EL (cell line): Measurements from ENCODE around the gene GHR.

ENCODE experiments used
- DNase-seq: peaks from one replicate; pipeline ENCODE4 v3.0.0-alpha.2; 2016

GHR gene

GRCh38 chr5:42518595-42519221 lies 95.5 kb downstream of the GHR start:
- no peak for DNase-seq

GRCh38 chr5:42520203-42520602 lies 97.0 kb downstream of the GHR start:
- no peak for DNase-seq

GRCh38 chr5:42520957-42521356 lies 97.7 kb downstream of the GHR start:
- DNase-seq: no peak

GRCh38 chr5:42521406-42521805 lies 98.2 kb downstream of the GHR start:
- no peak for DNase-seq

GRCh38 chr5:42522783-42523182 lies 99.5 kb downstream of the GHR start:
- DNase-seq: no peak

GRCh38 chr5:42526179-42526578 lies 102.9 kb downstream of the GHR start:
- DNase-seq: no peak

- no peak for DNase-seq
Measured at GRCh38 chr5:42531611-42532010, 108.4 kb downstream of the GHR start.

GRCh38 chr5:42542106-42542505 lies 118.9 kb downstream of the GHR start:
- DNase-seq: no peak

GRCh38 chr5:42543774-42544173 lies 120.5 kb downstream of the GHR start:
- DNase-seq: no peak

GRCh38 chr5:42545038-42545437 lies 121.8 kb downstream of the GHR start:
- no peak for DNase-seq

- peak; percentile 2 for DNase-seq
Measured at GRCh38 chr5:42547141-42547540, 123.9 kb downstream of the GHR start.

- no peak for DNase-seq
Measured at GRCh38 chr5:42547894-42548293, 124.7 kb downstream of the GHR start.

GRCh38 chr5:42552597-42552996 lies 129.4 kb downstream of the GHR start:
- DNase-seq: no peak

GRCh38 chr5:42553461-42553860 lies 130.2 kb downstream of the GHR start:
- DNase-seq: no peak

GRCh38 chr5:42555010-42555409 lies 131.8 kb downstream of the GHR start:
- DNase-seq: no peak

- DNase-seq: no peak
Measured at GRCh38 chr5:42555797-42556196, 132.6 kb downstream of the GHR start.

GRCh38 chr5:42557689-42558088 lies 134.4 kb downstream of the GHR start:
- DNase-seq: no peak

- DNase-seq: no peak
Measured at GRCh38 chr5:42561656-42562055, 138.4 kb downstream of the GHR start.

- DNase-seq: no peak
Measured at GRCh38 chr5:42564689-42565356, 141.6 kb downstream of the GHR start.

- no peak for DNase-seq
Measured at GRCh38 chr5:42566652-42567295, 143.5 kb downstream of the GHR start.

- DNase-seq: no peak
Measured at GRCh38 chr5:42569325-42569724, 146.1 kb downstream of the GHR start.

- DNase-seq: no peak
Measured at GRCh38 chr5:42569953-42570548, 146.8 kb downstream of the GHR start.

GRCh38 chr5:42570966-42571960 lies 148.0 kb downstream of the GHR start:
- peak; percentile 2 for DNase-seq
